ENCODE data around the gene GLI3. TPM values are rescaled to one million over a fixed set of nuclear protein-coding genes. Genes with fewer than 3 reads are reported as not detected.
A peak's percentile ranks its signal among the peaks of the same experiment; 100 is the strongest.

GLI3 gene
- total and polyA plus RNA-seq, 2 of the 8 experiments (the other 6 are each of a cell fraction or from before 2014, with no cell fraction given) = 8.0 to 31.1 TPM

GRCh38 chr7:42236266-42236975 is 588 bp downstream of the GLI3 start:
- Histone ChIP-seq H3K79me2 (ENCODE audit: control insufficient read depth in 1 of 2, insufficient read depth in 2 of 2, low read length in 2 of 2) (peaks cover 0 to 46% of the 10 kb centered on the region in 2 experiments; a peak in 3 of 4 replicates), H2AFZ (ENCODE audit: low read length) (no peak overlapping the region; the same call in none of the 2 replicates), H3K9ac (replicated peaks in 1 of 4; ENCODE audit: extremely low read depth in 1 of 4, low read depth in 3 of 4, low read length in 3 of 4) (peak overlapping the region; percentile 45 to 88 (median 58)), H3K4me3 (ENCODE audit: extremely low read depth in 1 of 4, insufficient read depth in 2 of 4, low read depth in 3 of 4, low read length in 4 of 4) (peak overlapping the region; percentile 63 to 94 (median 85)), H3K36me3 (ENCODE audit: control insufficient read depth in 2 of 4, insufficient read depth in 4 of 4, low read length in 3 of 4) (no peaks in the 10 kb centered on the region), H3K23ac (ENCODE audit: insufficient read length) (peak overlapping the region; percentile 27), H3K27me3 (replicated peaks in 1 of 4; ENCODE audit: control insufficient read depth in 3 of 4, extremely low read depth in 1 of 4, insufficient read depth in 3 of 4, low read length in 3 of 4) (peaks cover 0 to 20% (median 10%) of the 10 kb centered on the region in 4 experiments; a peak in 5 of 7 replicates), H4K5ac (ENCODE audit: insufficient read length, low read depth, low read length) (peak overlapping the region; percentile 47), H4K8ac (ENCODE audit: extremely low read depth, insufficient read depth, low read length) (peak overlapping the region; percentile 80), H2BK120ac (replicated peaks; ENCODE audit: low read depth, low read length) (no peak overlapping the region), H3K4me1 (replicated peaks in 1 of 4; ENCODE audit: control insufficient read depth in 3 of 4, insufficient read depth in 4 of 4, low read length in 3 of 4) (peaks cover 4 to 26% (median 13%) of the 10 kb centered on the region in 4 experiments; a peak in 6 of 7 replicates), H2BK15ac (ENCODE audit: low read length) (no peak overlapping the region), H3K23me2 (ENCODE audit: low read depth, low read length) (peaks cover 10% of the 10 kb centered on the region; the same call in 1 of the 2 replicates), H3K79me1 (ENCODE audit: low read depth, low read length) (no peaks in the 10 kb centered on the region), H2AK5ac (ENCODE audit: low read depth, low read length) (no peak overlapping the region), H3K14ac (ENCODE audit: insufficient read length) (no peak overlapping the region), H3K4ac (replicated peaks; ENCODE audit: insufficient read length, low read depth, low read length) (no peak overlapping the region), H3K56ac (replicated peaks; ENCODE audit: insufficient read length, low read depth, low read length) (no peak overlapping the region), H4K20me1 (replicated peaks in 1 of 2; ENCODE audit: control insufficient read depth in 1 of 2, insufficient read depth in 2 of 2, low read length in 2 of 2) (peaks cover 0 to 2% of the 10 kb centered on the region in 2 experiments), H4K91ac (replicated peaks; ENCODE audit: insufficient read length, low read length) (no peak overlapping the region), H3K4me2 (ENCODE audit: insufficient read depth in 1 of 2, low read depth in 2 of 2, low read length in 2 of 2) (peak overlapping the region; percentile 94 to 97), H2BK12ac (ENCODE audit: low read depth, low read length) (no peak overlapping the region), H2BK5ac (ENCODE audit: low read depth, low read length) (peak overlapping the region; percentile 38; the same call in 1 of the 2 replicates), H3K18ac (ENCODE audit: extremely low read depth, low read length) (peak overlapping the region; percentile 73), H2BK20ac (ENCODE audit: low read length) (no peak overlapping the region), H3K9me3 (ENCODE audit: insufficient read depth in 2 of 2, low read depth in 1 of 2, low read length in 1 of 2) (no peaks in the 10 kb centered on the region), H3K27ac (ENCODE audit: low read depth, low read length) (no peak overlapping the region)
- CTCF ChIA-PET (ENCODE audit: partially characterized antibody) = no interaction called here
- DNase-seq (ENCODE audit: low read depth in 1 of 2, low spot score in 2 of 2) = peak in 1 of 2 experiments; percentile 75
- WGBS, 2 experiments (ENCODE audit: extremely low coverage in 1 of 2, insufficient coverage in 1 of 2, insufficient read length in 1 of 2, insufficient replicate concordance in 2 of 2, low coverage in 1 of 2, low lambda C conversion rate in 2 of 2, missing lambda C conversion rate in 1 of 2) = 2% methylated on average over 60 of the region's 76 CpGs; no CpG with 5 or more reads in 1 of the 2 experiments
- FAIRE-seq = no peak
- POLR2A ChIA-PET (ENCODE audit: partially characterized antibody) = interaction anchor here (0.7 to 2.3 kb wide), 7 partner anchors 8 to 99 kb away, joined by 3 to 6 read pairs (median 5); no protein-coding TSS in a partner anchor
- TF ChIP-seq SRF (IDR thresholded peaks at IDR 0.05; ENCODE audit: low read depth, low read length) (no peak), SP4 (IDR thresholded peaks at IDR 0.05; ENCODE audit: low read length) (no peak), TAF7 (optimal IDR thresholded peaks at IDR 0.05; ENCODE audit: borderline replicate concordance, low read depth, low read length) (peak; percentile 30), YY1 (IDR thresholded peaks at IDR 0.05; ENCODE audit: low read depth, low read length) (peak; percentile 53; the same call in 1 of the 2 replicates), BCL11A (IDR thresholded peaks at IDR 0.05; ENCODE audit: low read depth in 2 of 2, low read length in 2 of 2) (no peak), GABPA (IDR thresholded peaks at IDR 0.05; ENCODE audit: borderline replicate concordance, insufficient read depth, low read length) (no peak), ATF2 (IDR thresholded peaks at IDR 0.05; ENCODE audit: low read length) (no peak), POLR2AphosphoS5 (IDR thresholded peaks at IDR 0.05; ENCODE audit: low read depth, low read length) (0 out of 2 replicates have a peak, but pooled peaks have one; percentile 29), KDM4A (IDR thresholded peaks at IDR 0.05; ENCODE audit: low read depth, low read length, severe bottlenecking) (peak; percentile 23)
